ENCODE results near the gene UFC1. TPM values are rescaled to one million over a fixed set of nuclear protein-coding genes. Genes with fewer than 3 reads are reported as not detected.
A peak's percentile ranks its signal among the peaks of the same experiment; 100 is the strongest.

Gene UFC1
- total RNA-seq, 2 experiments from 2014 or later = 96.6 to 97.8 TPM

DNA sequence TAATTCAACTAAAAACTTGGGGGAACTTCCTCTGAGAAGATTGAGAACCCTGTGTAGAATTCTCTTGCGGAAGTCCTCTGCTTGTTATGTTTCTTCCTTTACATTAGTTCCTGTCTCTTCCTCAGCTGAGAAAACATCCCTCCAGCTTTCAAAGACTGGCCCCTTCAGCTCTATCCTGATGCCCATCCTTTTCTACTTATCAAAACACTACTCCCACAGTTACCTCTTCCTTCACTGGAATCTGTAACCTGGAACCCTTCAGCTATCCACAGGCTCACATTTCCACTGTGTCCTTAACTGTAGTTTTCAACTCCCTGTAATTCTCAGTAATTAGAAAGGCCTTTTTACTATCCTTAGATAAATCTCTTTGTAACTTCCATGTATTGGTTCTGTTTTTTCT lies 15.3 kb upstream of the UFC1 start:
- DNase-seq = no peak
- intact Hi-C loops (cut with DNase I, micrococcal nuclease) = loop anchor here in 1 of 2 experiments (10.0 kb wide), 1 partner anchor 854 kb away; the partner anchor contains the start of gene PEX19
- no peak overlapping the region for H3K4me3 ChIP-seq (ENCODE audit: low read length)
- no peaks in the 10 kb centered on the region for H3K9me3 Mint-ChIP-seq
- H3K27me3 ChIP-seq (ENCODE audit: control insufficient read depth in 1 of 2, insufficient read depth in 2 of 2, low read length in 2 of 2) = no peaks in the 10 kb centered on the region
- TF ChIP-seq CTCF (IDR thresholded peaks at IDR 0.05) = no peak
- no peaks in the 10 kb centered on the region for H3K36me3 ChIP-seq (ENCODE audit: insufficient read depth, low read length)
- peak overlapping the region; percentile 50 for H3K27ac Mint-ChIP-seq
- no peaks in the 10 kb centered on the region for H3K27me3 Mint-ChIP-seq
- no peaks in the 10 kb centered on the region for H3K36me3 Mint-ChIP-seq (ENCODE audit: low read depth)
- peaks cover 14% of the 10 kb centered on the region for H3K4me1 ChIP-seq (ENCODE audit: insufficient read depth, low read length)
- POLR2A ChIA-PET = interaction anchor here (1.0 to 3.3 kb wide), 3 partner anchors 11 to 21 kb away, joined by 4 to 11 read pairs (median 4); partner anchors contain the start of genes NIT1, PFDN2 and UFC1
- H3K4me3 Mint-ChIP-seq = no peak overlapping the region
- H3K4me1 Mint-ChIP-seq (ENCODE audit: low read depth) = peaks cover 6% of the 10 kb centered on the region
- H3K27ac ChIP-seq (ENCODE audit: low read depth in 1 of 2, low read length in 2 of 2) = no peak overlapping the region
- CTCF ChIA-PET = interaction anchor here (0.7 to 1.3 kb wide), 3 partner anchors 41 to 67 kb away, joined by 3 to 5 read pairs (median 3); no protein-coding TSS in a partner anchor
- no peak for ATAC-seq (ENCODE audit: poor library complexity)
- H3K9me3 ChIP-seq (ENCODE audit: control insufficient read depth in 1 of 2, insufficient read depth in 1 of 2, low read length in 2 of 2) = no peaks in the 10 kb centered on the region

GRCh38 chr1:161139766-161140165 lies 14.0 kb upstream of the UFC1 start:
- no peaks in the 10 kb centered on the region for H3K9me3 Mint-ChIP-seq
- no peak overlapping the region for H3K27ac ChIP-seq (ENCODE audit: low read depth in 1 of 2, low read length in 2 of 2)
- no peaks in the 10 kb centered on the region for H3K36me3 ChIP-seq (ENCODE audit: insufficient read depth, low read length)
- H3K27ac Mint-ChIP-seq = no peak overlapping the region
- H3K4me3 Mint-ChIP-seq = no peak overlapping the region
- peak in 8 of 14 experiments; percentile 26 to 73 (median 50) for DNase-seq
- peak; percentile 72 for ATAC-seq (ENCODE audit: poor library complexity)
- CTCF ChIA-PET = interaction anchor here (1.0 to 1.3 kb wide), 3 partner anchors 15 to 86 kb away, joined by 3 to 5 read pairs (median 3); no protein-coding TSS in a partner anchor
- TF ChIP-seq CTCF (IDR thresholded peaks at IDR 0.05) = peak; percentile 67
- POLR2A ChIA-PET = no interaction called here
- H3K4me3 ChIP-seq (ENCODE audit: low read length) = no peak overlapping the region
- H3K9me3 ChIP-seq (ENCODE audit: control insufficient read depth in 1 of 2, insufficient read depth in 1 of 2, low read length in 2 of 2) = no peaks in the 10 kb centered on the region
- peaks cover 6% of the 10 kb centered on the region for H3K4me1 Mint-ChIP-seq (ENCODE audit: low read depth)
- H3K36me3 Mint-ChIP-seq (ENCODE audit: low read depth) = no peaks in the 10 kb centered on the region
- no peaks in the 10 kb centered on the region for H3K27me3 ChIP-seq (ENCODE audit: control insufficient read depth in 1 of 2, insufficient read depth in 2 of 2, low read length in 2 of 2)
- intact Hi-C loops (cut with DNase I, micrococcal nuclease) = loop anchor here in 1 of 2 experiments (2.0 to 10.0 kb wide), 3 partner anchors 143 to 855 kb away; partner anchors contain the start of gene PEX19
- peaks cover 2% of the 10 kb centered on the region for H3K4me1 ChIP-seq (ENCODE audit: insufficient read depth, low read length)
- no peaks in the 10 kb centered on the region for H3K27me3 Mint-ChIP-seq

DNA sequence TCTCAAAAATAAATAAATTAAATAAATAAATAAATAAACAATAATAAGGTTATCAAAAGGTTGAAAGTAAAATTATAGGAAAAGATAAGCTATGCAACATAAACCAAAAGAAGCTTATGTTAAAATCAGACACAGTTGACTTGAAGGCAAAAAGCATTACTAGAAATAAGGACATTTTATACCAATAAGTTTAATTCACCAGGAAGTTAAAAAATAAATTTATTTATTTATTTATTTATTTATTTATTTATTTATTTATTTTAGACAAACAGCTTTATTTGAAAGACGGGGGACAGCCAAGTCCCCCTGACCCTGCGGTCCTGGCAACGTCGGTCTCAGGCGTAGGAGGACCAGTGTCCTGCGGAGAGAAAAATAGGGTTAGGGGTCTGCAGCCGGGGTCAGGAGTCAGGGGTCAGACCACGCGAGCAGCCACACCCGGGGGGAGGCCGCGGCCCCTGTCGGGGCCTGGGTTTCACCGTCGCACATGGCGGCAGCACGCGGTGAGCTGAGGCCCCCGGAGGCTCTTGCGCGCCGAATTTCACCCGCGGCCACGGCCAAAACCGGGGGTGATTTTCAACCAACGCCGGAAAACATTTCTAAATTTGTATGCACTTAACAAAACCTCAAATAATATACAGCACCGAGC lies 12.9 kb upstream of the UFC1 start:
- Mint-ChIP-seq H3K4me1 (ENCODE audit: low read depth) (peaks cover 6% of the 10 kb centered on the region), H3K27me3 (no peaks in the 10 kb centered on the region), H3K4me3 (no peak overlapping the region), H3K27ac (no peak overlapping the region), H3K9me3 (no peaks in the 10 kb centered on the region), H3K36me3 (ENCODE audit: low read depth) (no peaks in the 10 kb centered on the region)
- Histone ChIP-seq H3K4me3 (ENCODE audit: low read length) (no peak overlapping the region), H3K27me3 (ENCODE audit: control insufficient read depth in 1 of 2, insufficient read depth in 2 of 2, low read length in 2 of 2) (no peaks in the 10 kb centered on the region), H3K27ac (ENCODE audit: low read depth in 1 of 2, low read length in 2 of 2) (no peak overlapping the region), H3K4me1 (ENCODE audit: insufficient read depth, low read length) (no peaks in the 10 kb centered on the region), H3K36me3 (ENCODE audit: insufficient read depth, low read length) (no peaks in the 10 kb centered on the region), H3K9me3 (ENCODE audit: control insufficient read depth in 1 of 2, insufficient read depth in 1 of 2, low read length in 2 of 2) (no peaks in the 10 kb centered on the region)
- ATAC-seq (ENCODE audit: poor library complexity) (no peak), DNase-seq (no peak)
- CTCF ChIA-PET = interaction anchor here (0.8 kb wide), 1 partner anchor 69 kb away, joined by 4 read pairs; no protein-coding TSS in a partner anchor
- POLR2A ChIA-PET = interaction anchor here (0.7 to 1.5 kb wide), 2 partner anchors 8 to 13 kb away, joined by 3 to 5 read pairs; partner anchors contain the start of gene UFC1
- intact Hi-C loops (cut with DNase I, micrococcal nuclease) = loop anchor here in 1 of 2 experiments (2.0 to 10.0 kb wide), 2 partner anchors 144 to 646 kb away; no protein-coding TSS in a partner anchor
- no peak for TF ChIP-seq CTCF (IDR thresholded peaks at IDR 0.05)

Measured in CD4-positive, alpha-beta T cell (primary cell).